A549 treated with RU486 at 1 μM for 4 hours (cell line): ENCODE measurements around the gene NDUFB1. TPM values are rescaled to one million over a fixed set of nuclear protein-coding genes. Genes with fewer than 3 reads are reported as not detected.

Source experiments
- total RNA-seq: library from RNA; stranded (reverse); fragments of 200-300 nt; extraction: Qiagen RNA extraction; gene quantifications from 5 replicates; pipeline ENCODE4 v1.2.3, GENCODE V29; 2022; ENCODE audit warnings: low read depth

The NDUFB1 gene
- 314 to 463 TPM (median 357 TPM) in 5 replicates for total RNA-seq

GRCh38 chr14:92121670-92122350 is at the start of gene NDUFB1, which contains the start of gene CPSF2:
TSS of gene NDUFB1 (minus strand) at chr14:92121706. CDS start at chr14:92117637, 4,069 bp downstream.
TSS of gene CPSF2 (plus strand) at chr14:92121969. CDS start at chr14:92130985, 9,016 bp downstream.

DNA sequence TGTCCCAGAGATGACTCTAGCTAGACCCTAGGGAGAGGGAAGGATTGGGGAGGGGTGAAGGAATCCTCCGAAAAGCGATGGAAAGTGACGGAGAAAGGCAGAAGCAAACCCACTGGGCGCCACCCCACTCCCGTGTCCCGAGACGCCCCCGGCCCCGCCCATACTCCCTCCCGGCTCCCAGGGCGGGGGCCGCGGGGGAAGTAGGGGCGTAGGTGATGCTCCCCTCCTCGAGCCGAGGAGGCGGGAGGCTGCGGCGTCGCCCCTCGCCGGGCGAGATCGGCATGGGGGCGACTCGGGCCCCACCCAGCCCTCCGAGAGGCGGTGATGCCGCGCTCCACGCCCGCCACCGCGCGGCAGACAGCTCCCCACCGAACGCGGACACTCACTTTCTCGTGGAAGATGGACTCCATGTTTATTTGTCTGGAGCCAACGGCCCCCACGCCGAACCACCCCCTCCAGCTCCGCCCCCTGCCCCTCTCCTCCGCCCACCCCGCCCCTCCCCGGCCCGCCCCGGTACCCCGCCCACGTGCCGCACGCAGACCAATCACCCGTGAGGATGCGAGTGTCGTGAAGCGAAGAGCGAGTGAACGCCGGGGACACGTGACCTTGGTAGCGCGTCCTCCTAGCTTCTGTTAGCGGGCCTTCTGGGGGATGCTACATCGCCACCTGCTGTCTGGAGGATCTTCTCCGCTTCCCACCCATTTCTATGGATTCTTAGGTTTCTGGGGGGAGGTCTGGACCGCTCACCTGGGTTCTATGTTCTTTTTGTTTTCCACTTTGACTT is 15.2 kb downstream of the NDUFB1 start, which contains the start of gene ATXN3:
Gene ATXN3 (minus strand): TSS at position 440 of the 784 bp plus-strand sequence. CDS start 30 bp downstream, at position 410.

Other genes starting within 250 kb of the NDUFB1 start
- 1.8 to 2.3 TPM (median 2.2 TPM) in 5 replicates for gene FBLN5, start 174.0 kb downstream of the NDUFB1 start, total RNA-seq
- 5.4 to 10.6 TPM (median 7.9 TPM) in 5 replicates for gene TRIP11, start 81.6 kb downstream of the NDUFB1 start, total RNA-seq
- gene ATXN3, start 15.1 kb downstream of the NDUFB1 start, total RNA-seq, result 20.1 to 40.5 TPM (median 24.6 TPM) in 5 replicates
- 36.5 to 48.7 TPM (median 43.0 TPM) in 5 replicates for gene CPSF2, start 263 bp upstream of the NDUFB1 start, total RNA-seq
- gene SLC24A4, start 201.5 kb upstream of the NDUFB1 start, total RNA-seq, result 0.08 to 0.35 TPM (median 0.11 TPM) in 5 replicates